ENCODE data around the gene DUSP14. TPM values are rescaled to one million over a fixed set of nuclear protein-coding genes. Genes with fewer than 3 reads are reported as not detected.

The DUSP14 gene
- total and polyA plus RNA-seq, 9 of the 15 experiments (the other 6 are each of a cell fraction or from before 2014, with no cell fraction given), result 20.2 to 74.0 (median 31.8) TPM

GRCh38 chr17:37562016-37562745, 72.5 kb downstream of the DUSP14 start:
- BruUV-seq (replicated peaks), result no TSS peak
- DNase-seq (ENCODE audit: extremely low read depth in 1 of 4, low spot score in 3 of 4) (peak in 1 of 4 experiments; percentile 3), FAIRE-seq (no peak), ATAC-seq (no peak)
- Histone ChIP-seq H2AFZ (ENCODE audit: low read depth, low read length) (no peak overlapping the region), H3K4me2 (ENCODE audit: insufficient read depth, low read length) (no peak overlapping the region), H3K9ac (ENCODE audit: insufficient read depth in 1 of 2, low read depth in 2 of 2, low read length in 2 of 2) (no peak overlapping the region), H3K27me3 (ENCODE audit: control insufficient read depth in 2 of 2, insufficient read depth in 2 of 2, low read length in 2 of 2) (no peaks in the 10 kb centered on the region), H3K36me3 (ENCODE audit: control insufficient read depth, insufficient read depth, low read length) (peaks cover 43% of the 10 kb centered on the region; the same call in 2 of the 3 replicates), H3K27ac (ENCODE audit: extremely low read depth, low read depth, low read length) (no peak overlapping the region), H3K79me2 (ENCODE audit: control insufficient read depth, insufficient read depth, low read length) (no peaks in the 10 kb centered on the region), H3K9me1 (ENCODE audit: control insufficient read depth, insufficient read depth, low read length) (no peaks in the 10 kb centered on the region), H4K20me1 (replicated peaks; ENCODE audit: control insufficient read depth, insufficient read depth, low read length) (no peaks in the 10 kb centered on the region), H3K4me3 (no peak overlapping the region), H3K4me1 (replicated peaks in 1 of 2; ENCODE audit: control insufficient read depth in 2 of 2, insufficient read depth in 2 of 2, low read length in 2 of 2) (no peaks in the 10 kb centered on the region), H3K9me3 (replicated peaks; ENCODE audit: control insufficient read depth, insufficient read depth, low read depth, low read length) (no peaks in the 10 kb centered on the region)
- ChIA-PET CTCF (ENCODE audit: low intra/inter-chr PET ratio) (no interaction called here), POLR2A (no interaction called here)
- 45% methylated on average over 5 of the region's 5 CpGs for WGBS (ENCODE audit: insufficient coverage, low coverage, missing lambda C conversion rate)
- intact Hi-C loops (cut with micrococcal nuclease), result no loop called here
- TF ChIP-seq ZNF263 (CRISPR knock-in tag; IDR thresholded peaks at IDR 0.05; ENCODE audit: borderline replicate concordance), result no peak
- TF ChIP-seq TBP (optimal IDR thresholded peaks at IDR 0.05; ENCODE audit: low read depth, low read length), result no peak
- TF ChIP-seq PML (IDR thresholded peaks at IDR 0.05; ENCODE audit: low read length), result no peak
- in situ Hi-C loops (cut with MboI), result no loop called here

Other genes with a start within 250 kb of the DUSP14 start
- gene C17orf78, start 113.9 kb upstream of the DUSP14 start, total RNA-seq (2014; rRNA removed), result not detected in 2 replicates
- not detected in 2 replicates for gene C17orf78, start 113.9 kb upstream of the DUSP14 start, total RNA-seq (2014; rRNA removed; fragmentation: Illumina TruSeq; extraction: Trizol)
- not detected in 2 replicates for gene C17orf78, start 113.9 kb upstream of the DUSP14 start, total RNA-seq (2015; rRNA removed; fragmentation: Illumina TruSeq; extraction: Trizol)
- not detected in 2 replicates for gene C17orf78, start 113.9 kb upstream of the DUSP14 start, total RNA-seq (2021)
- not detected in 2 replicates for gene C17orf78, start 113.9 kb upstream of the DUSP14 start, polyA plus RNA-seq (2011; rRNA removed)
- not detected in 2 replicates for gene C17orf78, start 113.9 kb upstream of the DUSP14 start, polyA plus RNA-seq (2014; fragmentation: Illumina TruSeq; extraction: Trizol)
- not detected for gene C17orf78, start 113.9 kb upstream of the DUSP14 start, polyA plus RNA-seq (2014; fragmentation: Nextera tagmentation; extraction: Ambion mirVana)
- not detected in 2 replicates for gene C17orf78, start 113.9 kb upstream of the DUSP14 start, polyA plus RNA-seq (2014; rRNA removed)
- gene ACACA, start 83.1 kb upstream of the DUSP14 start, total RNA-seq (2014; rRNA removed), result 47.0 and 67.8 TPM in 2 replicates
- gene ACACA, start 83.1 kb upstream of the DUSP14 start, total RNA-seq (2014; rRNA removed; fragmentation: Illumina TruSeq; extraction: Trizol), result 88.4 and 95.3 TPM in 2 replicates
- 94.7 and 100 TPM in 2 replicates for gene ACACA, start 83.1 kb upstream of the DUSP14 start, total RNA-seq (2015; rRNA removed; fragmentation: Illumina TruSeq; extraction: Trizol)
- 135 and 151 TPM in 2 replicates for gene ACACA, start 83.1 kb upstream of the DUSP14 start, total RNA-seq (2021)
- 64.7 and 103 TPM in 2 replicates for gene ACACA, start 83.1 kb upstream of the DUSP14 start, polyA plus RNA-seq (2011; rRNA removed)
- gene ACACA, start 83.1 kb upstream of the DUSP14 start, polyA plus RNA-seq (2014; fragmentation: Illumina TruSeq; extraction: Trizol), result 93.5 and 94.1 TPM in 2 replicates
- gene ACACA, start 83.1 kb upstream of the DUSP14 start, polyA plus RNA-seq (2014; fragmentation: Nextera tagmentation; extraction: Ambion mirVana), result 10 to 100 TPM; 35.9 to 42.9 TPM
- gene ACACA, start 83.1 kb upstream of the DUSP14 start, polyA plus RNA-seq (2014; rRNA removed), result 54.9 and 55.3 TPM in 2 replicates
- gene TADA2A, start 83.0 kb upstream of the DUSP14 start, total RNA-seq (2014; rRNA removed), result 13.8 and 20.0 TPM in 2 replicates
- gene TADA2A, start 83.0 kb upstream of the DUSP14 start, total RNA-seq (2014; rRNA removed; fragmentation: Illumina TruSeq; extraction: Trizol), result 25.0 and 27.0 TPM in 2 replicates
- gene TADA2A, start 83.0 kb upstream of the DUSP14 start, total RNA-seq (2015; rRNA removed; fragmentation: Illumina TruSeq; extraction: Trizol), result 21.8 and 24.1 TPM in 2 replicates
- 24.8 and 26.9 TPM in 2 replicates for gene TADA2A, start 83.0 kb upstream of the DUSP14 start, total RNA-seq (2021)
- 13.6 and 24.6 TPM in 2 replicates for gene TADA2A, start 83.0 kb upstream of the DUSP14 start, polyA plus RNA-seq (2011; rRNA removed)
- gene TADA2A, start 83.0 kb upstream of the DUSP14 start, polyA plus RNA-seq (2014; fragmentation: Illumina TruSeq; extraction: Trizol), result 27.1 and 37.7 TPM in 2 replicates
- 10 to 100 TPM; 28.0 to 33.5 TPM for gene TADA2A, start 83.0 kb upstream of the DUSP14 start, polyA plus RNA-seq (2014; fragmentation: Nextera tagmentation; extraction: Ambion mirVana)
- gene TADA2A, start 83.0 kb upstream of the DUSP14 start, polyA plus RNA-seq (2014; rRNA removed), result 18.5 and 21.3 TPM in 2 replicates
- gene SYNRG, start 119.5 kb downstream of the DUSP14 start, total RNA-seq (2014; rRNA removed), result 10.6 and 13.8 TPM in 2 replicates
- gene SYNRG, start 119.5 kb downstream of the DUSP14 start, total RNA-seq (2014; rRNA removed; fragmentation: Illumina TruSeq; extraction: Trizol), result 15.1 and 16.9 TPM in 2 replicates
- 17.6 and 19.7 TPM in 2 replicates for gene SYNRG, start 119.5 kb downstream of the DUSP14 start, total RNA-seq (2015; rRNA removed; fragmentation: Illumina TruSeq; extraction: Trizol)
- 27.8 and 28.2 TPM in 2 replicates for gene SYNRG, start 119.5 kb downstream of the DUSP14 start, total RNA-seq (2021)
- 11.7 and 18.4 TPM in 2 replicates for gene SYNRG, start 119.5 kb downstream of the DUSP14 start, polyA plus RNA-seq (2011; rRNA removed)
- 21.8 and 23.4 TPM in 2 replicates for gene SYNRG, start 119.5 kb downstream of the DUSP14 start, polyA plus RNA-seq (2014; fragmentation: Illumina TruSeq; extraction: Trizol)
- 1 to 10 TPM; 2.9 to 4.9 TPM for gene SYNRG, start 119.5 kb downstream of the DUSP14 start, polyA plus RNA-seq (2014; fragmentation: Nextera tagmentation; extraction: Ambion mirVana)
- 13.4 and 13.6 TPM in 2 replicates for gene SYNRG, start 119.5 kb downstream of the DUSP14 start, polyA plus RNA-seq (2014; rRNA removed)
- 19.1 and 22.1 TPM in 2 replicates for gene DDX52, start 153.6 kb downstream of the DUSP14 start, total RNA-seq (2014; rRNA removed)
- 50.5 and 59.2 TPM in 2 replicates for gene DDX52, start 153.6 kb downstream of the DUSP14 start, total RNA-seq (2014; rRNA removed; fragmentation: Illumina TruSeq; extraction: Trizol)
- gene DDX52, start 153.6 kb downstream of the DUSP14 start, total RNA-seq (2015; rRNA removed; fragmentation: Illumina TruSeq; extraction: Trizol), result 33.3 and 39.5 TPM in 2 replicates
- gene DDX52, start 153.6 kb downstream of the DUSP14 start, total RNA-seq (2021), result 37.0 and 37.6 TPM in 2 replicates
- gene DDX52, start 153.6 kb downstream of the DUSP14 start, polyA plus RNA-seq (2011; rRNA removed), result 11.6 and 22.0 TPM in 2 replicates
- gene DDX52, start 153.6 kb downstream of the DUSP14 start, polyA plus RNA-seq (2014; fragmentation: Illumina TruSeq; extraction: Trizol), result 38.3 and 50.1 TPM in 2 replicates
- gene DDX52, start 153.6 kb downstream of the DUSP14 start, polyA plus RNA-seq (2014; fragmentation: Nextera tagmentation; extraction: Ambion mirVana), result 10 to 100 TPM; 30.2 to 34.8 TPM
- gene DDX52, start 153.6 kb downstream of the DUSP14 start, polyA plus RNA-seq (2014; rRNA removed), result 20.8 and 24.2 TPM in 2 replicates